SK-N-SH (cell line): ENCODE measurements around the gene BMAL2. TPM values are rescaled to one million over a fixed set of nuclear protein-coding genes. Genes with fewer than 3 reads are reported as not detected.

ENCODE experiments used
- CTCF ChIA-PET: fragments of 300-600, 350-600 bp; formaldehyde crosslinking; extraction: SDS; loops from one replicate; lab custom pipeline; 2021; lab: Yijun Ruan, JAX
- POLR2A ChIA-PET: fragments of 350-600 bp; sonication (Branson Sonifier 250); formaldehyde crosslinking; extraction: SDS; loops from one replicate; lab custom pipeline; 2020; ENCODE audit warnings: antibody characterized with exemption, inconsistent platforms; lab: Yijun Ruan, JAX
- DNase-seq: peaks from one replicate; pipeline ENCODE4 v3.0.0; 2012
- H2AFZ ChIP-seq: fragments of 200-600 bp; sonication (generic); 2 replicates; pipeline ENCODE4 v1.8.1; 2016; ENCODE audit warnings: antibody characterized with exemption, mild to moderate bottlenecking, low read depth
- H3F3A ChIP-seq: fragments of 200-600 bp; sonication (generic); replicated peaks from 2 replicates; pipeline ENCODE3; 2016; ENCODE audit warnings: antibody characterized with exemption, mild to moderate bottlenecking; ENCODE audit not compliant: insufficient read depth
- H3K27ac ChIP-seq, 2 experiments: fragments of 200-500 bp in 1 of 2; fragments of 200-600 bp in 1 of 2; sonication (Bioruptor generic) in 1 of 2; sonication (generic), shearing (Covaris generic) in 1 of 2; 2 replicates each; pipeline versions ENCODE4 v1.5.1 to v1.6.1; 2014 to 2016; ENCODE audit warnings: low read depth in 2 of 2, inconsistent platforms in 1 of 2, low read length in 1 of 2, mild to moderate bottlenecking in 1 of 2, mixed read lengths in 1 of 2
- H3K27me3 ChIP-seq: fragments of 200-600 bp; sonication (generic), shearing (Covaris generic); 2 replicates; pipeline ENCODE4 v1.6.1; 2016; ENCODE audit warnings: mixed run types; ENCODE audit not compliant: insufficient read depth
- H3K36me3 ChIP-seq, 2 experiments: fragments of 200-500 bp in 1 of 2; fragments of 200-600 bp in 1 of 2; sonication (Bioruptor generic) in 1 of 2; sonication (generic) in 1 of 2; replicated peaks in 1 of 2; 2 replicates each; pipeline versions ENCODE3 to v1.5.1; 2014 to 2016; ENCODE audit warnings: low read length in 1 of 2, mild to moderate bottlenecking in 1 of 2; ENCODE audit not compliant: insufficient read depth in 2 of 2, control insufficient read depth in 1 of 2
- H3K4me1 ChIP-seq, 2 experiments: fragments of 200-500 bp in 1 of 2; fragments of 200-600 bp in 1 of 2; sonication (Bioruptor generic) in 1 of 2; sonication (generic), shearing (Covaris generic) in 1 of 2; 2 replicates each; pipeline versions ENCODE4 v1.5.1 to v1.6.1; 2014 to 2016; ENCODE audit warnings: low read depth in 1 of 2, low read length in 1 of 2, mixed run types in 1 of 2; ENCODE audit not compliant: insufficient read depth in 2 of 2, control insufficient read depth in 1 of 2
- H3K4me2 ChIP-seq: fragments of 200-600 bp; sonication (generic), shearing (Covaris generic); 2 replicates; pipeline ENCODE4 v1.6.1; 2017; ENCODE audit warnings: mixed run types
- H3K4me3 ChIP-seq, 2 experiments: fragments of 200-500 bp in 1 of 2; fragments of 200-600 bp in 1 of 2; sonication (Bioruptor generic) in 1 of 2; sonication (generic), shearing (Covaris generic) in 1 of 2; 2 replicates each; pipeline versions ENCODE4 v1.5.1 to v1.8.1; 2014 to 2016; ENCODE audit warnings: low read depth in 2 of 2, inconsistent platforms in 1 of 2, low read length in 1 of 2, mild to moderate bottlenecking in 1 of 2, mixed read lengths in 1 of 2, moderate library complexity in 1 of 2
- H3K79me2 ChIP-seq: fragments of 200-600 bp; sonication (generic); 2 replicates; pipeline ENCODE4 v1.8.1; 2017; ENCODE audit warnings: mild to moderate bottlenecking; ENCODE audit not compliant: insufficient read depth
- H3K9ac ChIP-seq: fragments of 200-600 bp; sonication (generic); 2 replicates; pipeline ENCODE4 v1.6.1; 2017; ENCODE audit warnings: mixed run types
- H3K9me2 ChIP-seq: fragments of 200-600 bp; sonication (generic); 2 replicates; pipeline ENCODE4 v1.6.1; 2017; ENCODE audit warnings: mixed run types
- H3K9me3 ChIP-seq: fragments of 200-600 bp; sonication (generic); 2 replicates; pipeline ENCODE4 v1.6.1; 2017; ENCODE audit warnings: mixed run types, mild to moderate bottlenecking, moderate library complexity
- H4K20me1 ChIP-seq: fragments of 200-600 bp; sonication (generic); 2 replicates; pipeline ENCODE4 v1.6.1; 2017; ENCODE audit warnings: mild to moderate bottlenecking, mixed run types; ENCODE audit not compliant: insufficient read depth
- EP300 ChIP-seq, 2 experiments: IDR thresholded peaks; 2 replicates each; pipeline versions ENCODE4 v1.4.0 to v1.6.1; 2012; ENCODE audit warnings: borderline replicate concordance in 1 of 2, low read depth in 1 of 2, low read length in 1 of 2
- EZH2phosphoT487 ChIP-seq: fragments of 200-600 bp; sonication (generic); IDR thresholded peaks from 2 replicates; pipeline ENCODE4 v1.6.1; 2017; ENCODE audit warnings: low read depth, mixed run types, mild to moderate bottlenecking, antibody characterized with exemption, moderate library complexity, borderline replicate concordance
- FOSL2 ChIP-seq: IDR thresholded peaks from 2 replicates; pipeline ENCODE4 v1.4.0; 2012; ENCODE audit warnings: low read depth, mild to moderate bottlenecking, moderate library complexity, borderline replicate concordance
- FOXM1 ChIP-seq: IDR thresholded peaks from 2 replicates; pipeline ENCODE4 v1.4.0; 2012; ENCODE audit warnings: low read depth, mild to moderate bottlenecking
- GABPA ChIP-seq: IDR thresholded peaks from 2 replicates; pipeline ENCODE4 v1.4.0; 2012; ENCODE audit warnings: low read depth, mild to moderate bottlenecking
- IRF3 ChIP-seq: fragments of 150-350 bp; IDR thresholded peaks from 2 replicates; pipeline ENCODE4 v1.6.1; 2016; ENCODE audit warnings: mild to moderate bottlenecking, low read depth, low read length
- JUND ChIP-seq: IDR thresholded peaks from 2 replicates; pipeline ENCODE4 v1.4.0; 2012
- MAX ChIP-seq: IDR thresholded peaks from 2 replicates; pipeline ENCODE4 v1.4.0; 2012; ENCODE audit warnings: low read depth
- MEF2A ChIP-seq: IDR thresholded peaks from 2 replicates; pipeline ENCODE4 v1.4.0; 2012; ENCODE audit warnings: low read depth, borderline replicate concordance
- MXI1 ChIP-seq: IDR thresholded peaks from 2 replicates; pipeline ENCODE4 v1.6.1; 2012; ENCODE audit warnings: mild to moderate bottlenecking, low read depth, low read length, improper control_type of control experiment
- NRF1 ChIP-seq: IDR thresholded peaks from 2 replicates; pipeline ENCODE4 v1.6.1; 2012; ENCODE audit warnings: low read depth, mild to moderate bottlenecking, low read length
- RAD21 ChIP-seq: IDR thresholded peaks from 2 replicates; pipeline ENCODE4 v1.6.1; 2012; ENCODE audit warnings: mild to moderate bottlenecking, low read length
- RCOR1 ChIP-seq: fragments of 150-350 bp; IDR thresholded peaks from 2 replicates; pipeline ENCODE4 v1.6.1; 2017; ENCODE audit warnings: antibody characterized with exemption, low read length
- RFX5 ChIP-seq: IDR thresholded peaks from 2 replicates; pipeline ENCODE4 v1.6.1; 2012; ENCODE audit warnings: mild to moderate bottlenecking, improper control_type of control experiment, low read length
- SIN3A ChIP-seq: IDR thresholded peaks from 2 replicates; pipeline ENCODE4 v1.6.1; 2012; ENCODE audit warnings: low read depth, mild to moderate bottlenecking, low read length, moderate library complexity, borderline replicate concordance
- TAF1 ChIP-seq: IDR thresholded peaks from 2 replicates; pipeline ENCODE4 v1.6.1; 2012; ENCODE audit warnings: low read depth, mild to moderate bottlenecking, low read length, moderate library complexity, borderline replicate concordance
- TEAD4 ChIP-seq: IDR thresholded peaks from 2 replicates; pipeline ENCODE4 v1.4.0; 2012; ENCODE audit warnings: mild to moderate bottlenecking, borderline replicate concordance; ENCODE audit not compliant: insufficient read depth
- USF2 ChIP-seq: fragments of 150-350 bp; IDR thresholded peaks from 2 replicates; pipeline ENCODE4 v1.6.1; 2017; ENCODE audit warnings: antibody characterized with exemption, low read length, low read depth, borderline replicate concordance
- YY1 ChIP-seq: IDR thresholded peaks from 2 replicates; pipeline ENCODE4 v1.4.0; 2012; ENCODE audit warnings: low read depth, mild to moderate bottlenecking
- WGBS: methylation state at CpG from one replicate; pipeline ENCODE4 v1.1.6; 2017; ENCODE audit warnings: low lambda C conversion rate; 5-methylcytosine and 5-hydroxymethylcytosine counted together
- polyA plus RNA-seq, 3 experiments: library from polyadenylated mRNA; depleted of rRNA; stranded (reverse); fragments of >200 nt; gene quantifications; 2 replicates each; pipeline ENCODE4 v1.2.3, GENCODE V29; 2012

The BMAL2 gene
- polyA plus RNA-seq, 1 of the 3 experiments (the other 2 are of a cell fraction), result 6.4 TPM

- Histone ChIP-seq H3K4me1 (peaks cover 11 to 14% of the 10 kb centered on the region in 2 experiments; a peak in 3 of 4 replicates), H3K4me2 (peak overlapping the region; percentile 40; the same call in 1 of the 2 replicates), H2AFZ (no peak overlapping the region), H3F3A (peaks cover 21% of the 10 kb centered on the region), H3K9me3 (no peaks in the 10 kb centered on the region), H3K27ac (peak overlapping the region in 1 of 2 experiments; percentile 91; a peak in 2 of 4 replicates)
- CTCF ChIA-PET, result no interaction called here
- 87% methylated on average over 3 of the region's 3 CpGs for WGBS
- TF ChIP-seq EZH2phosphoT487 (no peak), NRF1 (no peak), RFX5 (no peak), TEAD4 (no peak), SIN3A (no peak), YY1 (no peak), FOXM1 (no peak), MXI1 (no peak), JUND (no peak), TAF1 (no peak), MAX (no peak), USF2 (no peak), FOSL2 (no peak), GABPA (no peak), MEF2A (no peak), RAD21 (no peak), EP300 (IDR thresholded peaks at IDR 0.05; ENCODE audit: borderline replicate concordance in 1 of 2, low read depth in 1 of 2, low read length in 1 of 2) (no peak), IRF3 (no peak), RCOR1 (no peak)
- TF ChIP-seq, all 33 proteins: peak for 0
- Histone ChIP-seq H3K79me2 (peaks cover 31% of the 10 kb centered on the region; the same call in 1 of the 2 replicates), H3K4me3 (no peak overlapping the region), H3K27me3 (no peaks in the 10 kb centered on the region), H3K9me2 (no peaks in the 10 kb centered on the region), H4K20me1 (no peaks in the 10 kb centered on the region), H3K36me3 (peaks cover 0 to 2% of the 10 kb centered on the region in 2 experiments), H3K9ac (0 out of 2 replicates have a peak overlapping the region, but pooled peaks have one; percentile 49)
- DNase-seq, result no peak
- POLR2A ChIA-PET, result no interaction called here
Measured at GRCh38 chr12:27284021-27284420, 48.6 kb upstream of the BMAL2 start.
